HG02943 (cell line): ENCODE measurements around the gene IREB2.
"Not testable (repeated sequence)": the region's sequence is repeated elsewhere in the genome, so short reads cannot be mapped to it uniquely, and the experiment has no call there.

ENCODE experiments used
- ATAC-seq: cut with Tn5 transposase; IDR thresholded peaks from one replicate; pipeline ENCODE4 v1.9.1; 2021; ENCODE audit warnings: mild to moderate bottlenecking, low read depth, moderate library complexity; ENCODE audit not compliant: unreplicated experiment

IREB2 gene

DNA sequence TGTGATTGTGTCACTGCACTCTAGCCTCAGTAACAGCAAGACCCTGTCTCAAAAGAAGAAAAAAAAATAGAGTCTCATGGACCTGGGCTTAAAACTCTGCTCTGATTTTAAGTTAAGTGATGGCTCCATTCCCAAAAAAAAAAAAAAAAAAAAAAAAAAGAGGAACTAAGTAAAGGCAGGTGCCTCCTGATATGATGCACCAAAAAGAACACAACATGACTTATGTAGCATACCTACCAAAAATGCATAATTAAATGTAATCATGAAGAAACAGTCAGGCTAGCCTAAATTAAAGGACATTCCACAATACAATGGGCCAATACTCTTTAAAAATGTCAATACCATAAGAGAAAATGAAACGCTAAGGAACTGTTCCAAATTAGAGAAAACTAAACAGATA lies 5.4 kb upstream of the IREB2 start:
- no peak for ATAC-seq

DNA sequence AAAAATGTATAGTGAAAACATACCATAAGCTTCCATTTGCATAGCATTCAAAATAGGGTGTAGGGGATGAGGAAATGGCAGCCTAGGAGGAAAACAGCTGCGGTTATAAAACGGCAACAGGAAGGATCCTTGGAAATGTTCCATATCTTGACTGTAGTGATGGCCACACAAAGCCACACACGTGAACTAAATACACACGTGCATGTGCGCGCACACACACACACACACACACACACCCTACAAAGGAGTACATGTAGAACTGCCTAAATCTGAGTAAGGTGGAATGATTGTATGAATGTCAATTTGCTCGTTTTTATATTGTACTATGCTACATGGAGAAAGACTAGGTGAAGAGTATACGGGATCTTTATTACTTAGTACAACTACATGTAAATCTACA lies 3.9 kb upstream of the IREB2 start:
- ATAC-seq, result no peak

DNA sequence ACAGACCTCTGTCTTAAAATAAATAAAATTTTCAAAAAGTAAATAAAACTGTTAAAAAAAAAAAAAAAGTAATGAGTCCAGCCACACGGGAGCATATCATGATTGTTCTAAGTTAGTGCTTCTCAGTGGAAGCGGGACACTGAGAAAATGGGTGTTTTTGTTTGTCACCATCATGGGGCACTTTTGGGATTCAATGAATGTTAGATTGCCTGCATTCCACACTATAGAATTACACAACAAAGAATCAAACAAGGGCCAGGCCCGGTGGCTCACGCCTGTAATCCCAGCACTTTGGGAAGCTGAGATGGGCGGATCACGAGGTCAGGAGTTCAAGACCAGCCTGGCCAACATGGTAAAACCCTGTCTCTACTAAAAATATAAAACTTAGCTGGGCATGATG lies 3.3 kb upstream of the IREB2 start:
- ATAC-seq, result not testable (repeated sequence)

DNA sequence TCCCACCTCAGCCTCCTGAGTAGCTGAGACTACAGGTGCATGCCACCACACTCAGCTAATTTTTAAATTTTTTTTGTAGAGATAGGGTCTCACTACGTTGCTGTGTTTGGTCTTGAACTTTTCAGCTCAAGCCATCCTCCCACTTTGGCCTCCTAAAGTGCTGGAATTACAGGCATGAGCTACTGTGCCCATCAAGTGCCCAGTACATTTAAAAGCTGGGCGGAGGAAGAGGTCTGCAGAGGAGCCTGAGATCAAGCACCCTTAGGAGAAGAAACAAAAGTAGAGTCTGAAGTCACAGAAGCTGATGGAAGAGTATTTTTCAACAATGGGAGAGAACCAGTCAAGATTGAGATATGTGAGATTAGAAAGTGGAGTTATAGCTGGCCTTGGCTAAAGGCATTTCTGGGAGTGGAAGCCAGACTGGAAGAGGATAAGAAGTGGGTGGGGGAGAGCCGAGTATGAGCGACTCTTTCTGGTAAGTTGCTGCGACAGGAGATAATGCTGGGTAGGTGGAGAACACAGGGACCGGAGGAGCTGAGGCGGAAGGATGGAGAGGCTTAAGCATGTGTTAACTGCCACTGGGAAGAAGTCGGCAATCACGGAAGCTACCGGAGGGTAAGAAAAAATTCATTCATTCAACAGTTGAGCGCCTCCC lies 782 bp upstream of the IREB2 start:
- no peak for ATAC-seq

DNA sequence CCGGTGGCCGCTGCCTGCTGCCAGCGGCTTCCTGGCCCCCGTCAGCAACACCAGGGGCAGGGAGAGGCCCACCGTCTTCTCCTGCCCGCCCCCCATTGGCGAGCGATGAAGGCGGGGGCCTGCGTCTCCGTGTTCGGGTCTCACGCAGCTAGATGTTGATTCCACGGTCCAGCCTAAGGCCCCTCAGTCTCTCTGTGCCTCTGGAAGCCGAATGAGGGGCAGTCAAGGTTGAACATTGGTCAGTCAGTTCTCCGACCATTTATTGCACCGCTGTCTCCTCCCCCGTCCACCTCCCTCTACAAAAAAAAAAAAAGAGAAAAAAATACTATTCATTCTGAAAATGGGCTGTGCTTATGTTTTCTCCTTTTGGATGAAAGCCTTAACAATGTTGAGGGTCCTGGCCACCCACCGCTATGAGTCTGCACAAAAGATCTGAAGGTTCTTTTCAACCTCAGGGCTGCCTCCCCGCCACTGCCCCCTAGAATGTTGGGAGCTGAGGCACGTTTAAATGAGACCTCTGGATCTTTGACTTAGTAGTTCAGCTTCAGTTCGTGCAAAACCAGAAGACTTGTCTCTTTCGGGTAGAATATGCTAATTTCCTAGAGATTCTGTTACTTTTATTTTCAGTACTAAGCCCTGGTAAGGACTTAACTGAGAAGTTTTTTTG lies 736 bp downstream of the IREB2 start:
- no peak for ATAC-seq

DNA sequence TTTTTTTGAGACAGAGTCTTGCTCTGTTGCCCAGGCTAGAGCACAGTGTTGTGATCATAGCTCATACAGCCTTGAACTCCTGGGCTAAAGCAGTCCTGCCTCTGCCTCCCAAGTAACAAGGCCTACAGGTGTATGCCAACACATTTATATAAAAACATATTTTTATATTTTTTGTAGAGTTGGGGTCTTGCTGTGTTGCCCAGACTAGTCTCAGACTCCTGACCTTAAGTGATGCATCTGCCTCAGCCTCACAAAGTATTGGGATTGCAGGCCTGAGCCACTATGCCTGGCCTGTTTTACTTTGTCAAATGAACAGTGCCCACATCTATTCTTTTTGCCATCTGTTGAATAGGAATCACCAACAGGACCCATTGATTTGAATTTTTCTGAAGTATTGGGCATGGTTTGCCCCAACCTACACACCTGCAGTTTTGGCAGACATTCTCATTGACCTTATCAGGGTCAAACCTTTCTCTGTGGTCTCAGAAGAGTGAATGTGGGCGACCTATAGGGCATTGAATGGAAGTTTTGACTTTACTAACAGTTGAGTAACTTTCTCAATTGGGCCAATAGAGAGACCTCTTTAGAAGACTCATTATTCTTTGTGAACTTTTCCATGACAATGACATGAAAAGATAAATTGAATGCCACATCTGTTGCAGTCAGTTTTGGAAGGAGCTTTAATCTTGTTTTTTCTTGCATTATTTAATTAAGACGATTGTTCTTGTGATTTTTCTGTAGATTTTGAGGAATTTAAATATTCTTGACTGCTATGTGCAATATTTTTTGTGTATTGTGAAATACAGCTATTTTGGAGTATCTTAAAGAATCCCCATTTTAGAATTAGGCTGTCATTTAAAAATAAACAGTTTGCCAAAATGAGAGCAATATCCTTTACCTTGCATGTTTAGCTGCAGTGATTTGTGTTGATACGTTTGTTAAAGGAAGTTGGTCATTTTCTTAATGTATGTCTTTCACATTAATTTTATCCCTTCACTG lies 2.7 kb downstream of the IREB2 start:
- ATAC-seq, result no peak

DNA sequence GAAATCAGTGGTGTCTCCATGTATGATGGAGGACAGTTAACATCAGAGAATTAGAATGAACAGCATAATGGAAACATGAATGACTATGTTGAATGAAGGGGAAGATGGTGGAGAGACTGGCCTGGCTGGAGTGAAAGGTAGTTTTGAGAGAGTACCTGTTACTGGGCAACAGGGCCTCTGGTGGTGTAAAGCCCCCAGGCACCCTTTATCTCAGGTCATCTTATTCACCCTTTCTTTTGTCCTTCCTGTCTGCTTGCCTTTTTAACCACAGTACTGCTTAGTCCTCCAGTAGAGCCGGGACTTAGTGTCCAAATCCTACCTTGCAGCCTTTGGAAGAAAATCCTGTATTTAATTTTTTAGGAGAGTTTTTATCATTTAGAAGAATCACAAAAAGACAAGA lies 6.2 kb downstream of the IREB2 start:
- ATAC-seq, result no peak

DNA sequence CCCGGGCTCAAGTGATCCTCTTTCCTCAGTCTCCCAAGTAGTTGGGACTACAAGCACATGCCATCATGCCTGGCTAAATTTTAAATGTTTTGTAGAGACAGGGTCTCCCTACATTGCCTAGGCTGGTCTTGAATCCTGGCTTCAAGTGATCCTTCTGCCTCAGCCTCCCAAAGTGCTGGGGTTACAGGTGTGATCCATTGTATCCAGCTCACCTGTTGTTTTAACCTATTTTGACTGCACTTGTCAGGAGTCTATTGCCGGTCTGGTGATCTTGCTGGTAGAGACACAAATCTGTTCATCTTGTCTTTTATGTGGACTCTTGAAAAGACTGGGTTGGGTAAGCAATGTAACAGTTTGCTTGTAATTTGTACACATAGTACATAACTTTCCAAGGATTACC lies 7.9 kb downstream of the IREB2 start:
- no peak for ATAC-seq

DNA sequence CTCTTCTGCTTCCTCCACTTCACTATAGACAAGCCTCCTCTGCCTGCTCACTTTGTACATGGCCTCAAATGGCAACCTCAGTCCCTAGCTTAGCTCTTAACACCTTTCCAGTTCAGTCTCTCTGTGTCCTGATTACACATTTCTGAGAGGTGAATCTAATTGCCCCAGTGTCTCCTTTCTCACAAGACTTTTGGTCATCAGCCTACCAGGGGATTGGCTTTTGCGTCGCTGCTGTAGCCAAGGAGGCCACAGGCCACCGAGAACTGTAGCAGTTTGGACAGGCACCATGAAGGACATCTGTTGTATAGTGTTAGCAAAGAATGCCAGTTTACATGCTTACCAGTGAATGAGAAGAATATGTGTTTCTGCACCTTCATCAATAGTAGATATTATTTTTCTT lies 8.5 kb downstream of the IREB2 start:
- no peak for ATAC-seq

DNA sequence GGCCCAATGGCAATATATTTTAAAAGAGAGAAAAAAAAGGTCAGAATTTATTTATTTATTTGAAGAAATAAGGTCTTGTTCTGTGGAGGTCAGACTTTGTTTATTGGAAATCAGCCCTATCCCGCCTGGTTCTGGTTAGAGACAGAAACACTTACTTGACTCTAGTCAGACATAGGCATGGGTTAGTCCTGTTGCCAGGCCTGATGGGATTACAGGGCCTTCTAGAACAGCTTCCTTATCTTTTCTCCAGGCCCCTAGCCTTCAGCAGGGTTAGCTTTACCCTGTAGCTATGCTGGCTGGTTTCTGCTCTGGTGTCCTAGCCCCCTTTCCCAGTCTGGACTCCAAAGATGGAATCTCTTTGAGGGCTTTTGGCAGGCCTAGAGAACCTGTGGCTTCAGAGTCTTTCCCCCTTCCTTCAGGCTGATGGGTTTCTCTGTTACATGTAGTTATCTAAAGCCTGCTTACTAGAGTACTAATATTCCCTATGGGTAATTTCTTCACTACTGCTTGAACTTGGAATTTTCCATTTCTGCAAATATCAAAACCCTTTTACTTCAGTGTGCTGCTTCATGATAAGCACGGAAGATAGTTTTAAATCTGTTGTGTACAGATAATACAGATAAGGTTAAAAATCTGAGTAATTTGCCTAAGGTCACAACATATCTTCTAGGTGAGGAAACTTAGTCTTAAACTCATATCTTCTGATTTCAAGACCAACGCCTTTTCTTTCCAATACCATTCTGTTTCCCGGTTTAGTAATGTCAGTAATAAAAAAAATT lies 10.6 kb downstream of the IREB2 start:
- ATAC-seq, result no peak

DNA sequence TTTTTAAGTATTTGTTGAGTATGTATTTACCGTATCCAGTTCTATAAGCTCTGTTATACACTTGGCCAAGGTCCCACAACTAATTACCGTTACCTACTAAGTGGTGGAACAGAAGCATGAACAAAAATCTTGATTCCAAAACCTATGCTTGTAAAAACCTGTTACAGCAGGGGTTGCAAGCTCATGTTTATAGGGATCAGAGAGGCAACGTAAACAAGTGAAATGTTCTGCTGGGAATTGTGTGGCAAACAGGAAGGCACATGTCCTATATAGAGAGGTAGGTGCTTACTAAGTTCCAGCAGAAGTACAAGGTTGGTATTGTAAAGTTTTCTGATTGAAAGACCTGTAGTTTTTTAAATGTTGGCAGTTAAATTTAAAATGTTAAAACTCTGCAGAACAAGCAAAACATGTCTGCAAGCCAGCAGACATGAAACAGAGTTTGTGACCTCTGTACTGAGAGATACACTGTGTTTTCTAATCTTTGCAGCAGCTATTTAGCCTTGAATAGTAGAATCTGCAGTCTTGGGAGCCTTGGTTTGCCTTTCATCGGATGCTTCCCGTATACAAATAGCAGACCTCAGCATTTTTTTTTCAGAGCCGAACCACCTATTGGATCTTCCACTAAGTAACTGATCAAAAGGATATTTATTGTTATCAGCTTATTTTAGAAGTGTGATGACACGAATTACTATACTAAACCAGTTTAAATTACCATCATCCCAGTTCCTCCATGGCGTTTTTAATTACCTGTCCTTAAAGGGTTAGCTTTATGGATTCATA lies 11.4 kb downstream of the IREB2 start:
- no peak for ATAC-seq

DNA sequence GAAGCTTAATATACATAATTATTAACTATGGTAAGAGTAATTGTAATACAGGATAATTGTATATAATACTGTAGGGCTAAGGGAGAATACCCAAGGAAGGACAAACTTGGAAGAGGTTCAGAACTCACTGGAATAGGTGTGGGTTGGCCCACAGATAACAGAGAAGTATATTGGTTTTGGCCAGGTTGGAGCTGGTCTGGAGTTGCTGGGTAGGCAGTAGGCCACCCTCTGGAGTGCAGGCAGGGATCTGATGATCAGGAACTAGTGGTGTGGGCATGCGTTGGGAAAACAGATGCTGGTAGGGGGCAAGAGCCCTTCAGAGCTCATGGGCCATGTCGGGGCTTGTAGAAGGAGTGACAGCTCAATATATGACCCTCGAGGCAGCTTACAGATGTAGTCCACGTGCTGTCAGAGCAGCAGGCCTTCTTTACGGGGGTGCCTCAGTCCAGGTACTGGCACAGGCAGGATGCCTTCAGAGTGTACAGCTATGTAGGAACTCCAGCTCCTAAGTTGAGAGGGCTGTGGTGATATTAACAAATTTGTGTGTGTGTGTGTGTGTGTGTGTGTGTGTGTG lies 12.4 kb downstream of the IREB2 start:
- no peak for ATAC-seq

DNA sequence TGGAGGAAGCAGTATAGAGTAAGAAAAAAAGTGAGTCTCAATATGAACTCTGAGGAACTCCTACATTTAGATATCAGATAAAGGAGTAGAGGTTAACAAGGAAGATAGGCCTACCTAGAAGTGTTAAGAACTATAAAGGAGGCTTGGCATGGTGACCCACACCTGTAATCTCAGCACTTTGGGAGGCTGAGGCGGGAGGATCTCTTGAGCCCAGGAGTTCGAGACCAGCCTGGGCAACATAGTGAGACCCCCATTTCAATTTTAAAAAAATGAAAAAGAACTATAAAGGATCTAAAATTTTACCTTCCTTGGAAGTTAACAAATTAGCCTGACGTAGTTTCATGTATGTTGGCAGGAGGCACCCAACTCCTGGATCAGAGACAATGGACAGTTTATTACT lies 14.5 kb downstream of the IREB2 start:
- ATAC-seq, result no peak

DNA sequence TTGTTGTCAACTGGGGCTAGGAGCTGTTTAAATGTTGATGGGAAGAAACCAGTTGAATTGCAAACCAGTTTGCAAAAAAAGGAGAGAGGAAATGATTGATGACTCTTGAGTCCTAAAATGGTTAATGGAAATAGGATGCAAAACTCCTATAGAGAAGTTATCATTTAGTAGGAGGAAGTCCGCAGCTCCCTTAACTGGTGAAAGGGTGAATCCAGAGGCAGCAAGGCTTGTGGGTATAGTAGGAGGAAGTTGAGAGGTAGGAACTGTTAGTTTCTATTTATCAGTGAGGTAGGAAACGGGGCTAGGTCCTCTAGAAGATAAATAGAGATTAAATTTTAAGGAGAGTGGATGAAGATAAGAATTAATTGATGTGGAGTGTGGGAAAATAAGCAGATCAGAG lies 15.4 kb downstream of the IREB2 start:
- ATAC-seq, result no peak

DNA sequence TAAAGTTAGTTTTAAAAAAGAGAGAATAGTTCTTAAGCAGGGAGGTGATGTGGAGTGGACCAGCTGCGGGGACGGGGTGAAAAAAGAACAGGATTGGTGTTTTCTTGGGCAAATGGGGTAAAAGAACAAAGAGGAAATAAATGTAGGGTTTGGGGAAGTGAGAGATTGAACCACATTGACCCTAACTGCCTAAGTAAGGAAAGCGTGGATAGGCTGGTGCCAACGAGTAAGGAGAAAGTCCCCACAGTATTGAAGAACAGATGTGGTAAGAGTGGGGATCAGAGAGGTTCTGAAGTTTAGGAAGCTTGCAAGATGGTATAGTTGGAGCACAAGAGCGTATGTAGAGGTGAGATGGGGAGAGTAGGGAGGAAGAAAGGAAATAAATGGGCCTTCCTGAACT lies 17.0 kb downstream of the IREB2 start:
- ATAC-seq, result no peak

DNA sequence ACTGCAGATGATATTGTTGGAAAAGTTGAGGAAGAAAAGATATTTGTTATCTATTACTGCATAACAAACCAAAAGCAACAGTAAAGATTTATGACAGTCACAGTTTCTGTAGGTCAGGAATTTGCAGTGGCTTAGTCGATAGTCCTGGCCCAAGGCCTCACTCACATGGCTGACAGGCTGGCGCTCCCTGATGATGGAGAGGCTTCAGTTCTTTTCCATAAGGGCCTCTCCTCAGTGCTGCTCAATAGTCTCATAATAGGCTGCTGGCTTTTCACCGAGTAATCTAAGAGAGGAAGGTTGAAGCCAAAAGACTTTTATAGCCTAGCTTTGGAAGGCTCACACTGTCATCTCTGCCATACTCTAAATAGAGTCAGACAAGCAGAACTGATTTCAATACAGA lies 17.7 kb downstream of the IREB2 start:
- no peak for ATAC-seq

DNA sequence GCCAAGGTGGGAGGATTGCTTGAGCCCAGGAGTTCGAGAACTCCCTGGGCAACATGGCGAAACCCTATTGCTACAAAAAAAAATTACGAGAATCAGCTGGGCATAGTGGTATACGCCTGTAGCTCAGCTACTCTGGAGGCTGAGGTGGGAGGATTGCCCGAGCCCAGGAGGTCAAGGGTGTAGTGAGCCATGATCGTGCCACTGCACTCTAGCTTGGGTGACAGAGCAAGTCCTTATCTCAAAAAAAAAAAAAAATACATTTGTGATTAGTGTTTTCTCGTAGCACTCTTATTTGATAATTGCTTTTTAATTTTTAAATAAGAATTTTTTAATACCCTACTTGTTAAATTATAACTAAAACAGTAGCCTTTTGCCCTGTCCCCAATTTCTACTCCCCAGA lies 18.4 kb downstream of the IREB2 start:
- no peak for ATAC-seq

DNA sequence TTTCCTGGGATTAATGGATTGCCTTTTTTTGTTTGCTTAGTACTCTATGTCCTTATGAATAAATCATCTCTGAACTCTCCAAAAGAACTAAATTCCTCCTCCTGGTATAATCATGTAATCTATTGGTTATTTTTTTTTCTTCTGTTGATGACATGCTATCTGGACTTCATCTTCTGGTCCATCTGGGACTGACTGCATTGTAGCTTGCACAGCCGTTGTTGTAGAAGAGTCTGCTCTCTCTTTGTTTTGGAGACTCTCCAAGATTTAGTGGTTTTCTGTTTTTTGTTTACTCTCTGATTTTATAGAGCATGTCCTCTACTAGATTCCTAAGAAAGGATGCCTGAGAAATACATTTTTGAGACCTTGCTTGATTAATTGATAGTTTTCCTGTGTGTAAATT lies 19.1 kb downstream of the IREB2 start:
- no peak for ATAC-seq

DNA sequence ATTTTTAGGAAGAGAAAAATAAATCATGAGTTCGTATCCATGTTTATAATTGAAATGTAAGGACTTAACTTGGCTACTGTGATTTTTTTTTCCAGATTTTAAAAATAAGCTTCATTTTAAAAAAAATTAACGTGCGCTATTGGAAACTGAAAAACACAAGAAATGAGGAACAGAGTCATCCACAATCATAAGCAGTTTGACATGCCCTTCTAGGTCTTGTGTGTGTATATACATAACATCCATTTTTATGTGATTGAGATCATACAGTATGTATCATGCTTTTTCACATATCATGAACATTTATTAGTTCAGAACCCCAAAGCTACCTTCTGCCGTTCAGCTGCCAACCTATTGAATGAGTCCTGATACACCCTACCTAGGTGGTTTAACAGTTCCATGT lies 22.7 kb downstream of the IREB2 start:
- ATAC-seq, result no peak
